Activated T-cell treated with anti-CD3 and anti-CD28 coated beads, Interleukin-2, amount 50 U/mL, for 1 hour (primary cell): ENCODE data around the gene MCM10.

Experiments
- DNase-seq: peaks from one replicate; pipeline ENCODE4 v3.0.0-alpha.2; 2020

MCM10 gene

GRCh38 chr10:13167568-13167967 lies 6.2 kb downstream of the MCM10 start:
- no peak for DNase-seq

- DNase-seq: no peak
Observed at GRCh38 chr10:13168781-13169180, 7.4 kb downstream of the MCM10 start.

GRCh38 chr10:13173616-13174015 lies 12.3 kb downstream of the MCM10 start:
- DNase-seq: no peak

GRCh38 chr10:13180788-13181187 lies 19.4 kb downstream of the MCM10 start:
- no peak for DNase-seq

GRCh38 chr10:13182424-13182823 lies 21.1 kb downstream of the MCM10 start:
- DNase-seq: no peak

GRCh38 chr10:13183625-13184024 lies 22.3 kb downstream of the MCM10 start:
- DNase-seq: no peak

- no peak for DNase-seq
Observed at GRCh38 chr10:13184276-13184675, 22.9 kb downstream of the MCM10 start.

GRCh38 chr10:13184730-13185514 lies 23.6 kb downstream of the MCM10 start:
- DNase-seq: no peak

- DNase-seq: no peak
Observed at GRCh38 chr10:13187135-13187534, 25.8 kb downstream of the MCM10 start.

GRCh38 chr10:13188593-13188992 lies 27.2 kb downstream of the MCM10 start:
- DNase-seq: no peak

- DNase-seq: no peak
Observed at GRCh38 chr10:13189961-13190360, 28.6 kb downstream of the MCM10 start.

GRCh38 chr10:13190816-13191215 lies 29.5 kb downstream of the MCM10 start:
- DNase-seq: no peak

- no peak for DNase-seq
Observed at GRCh38 chr10:13191362-13191761, 30.0 kb downstream of the MCM10 start.

- DNase-seq: no peak
Observed at GRCh38 chr10:13193637-13194036, 32.3 kb downstream of the MCM10 start.

- DNase-seq: no peak
Observed at GRCh38 chr10:13195016-13195415, 33.7 kb downstream of the MCM10 start.

- DNase-seq: no peak
Observed at GRCh38 chr10:13201132-13201531, 39.8 kb downstream of the MCM10 start.

GRCh38 chr10:13206091-13206490 lies 44.7 kb downstream of the MCM10 start:
- DNase-seq: no peak

- DNase-seq: no peak
Observed at GRCh38 chr10:13206546-13207443, 45.4 kb downstream of the MCM10 start.

GRCh38 chr10:13213163-13213562 lies 51.8 kb downstream of the MCM10 start:
- no peak for DNase-seq

- no peak for DNase-seq
Observed at GRCh38 chr10:13218878-13219277, 57.5 kb downstream of the MCM10 start.

- peak; percentile 19 for DNase-seq
Observed at GRCh38 chr10:13219685-13220670, 58.6 kb downstream of the MCM10 start.

- DNase-seq: no peak
Observed at GRCh38 chr10:13221572-13221971, 60.2 kb downstream of the MCM10 start.

GRCh38 chr10:13222151-13222550 lies 60.8 kb downstream of the MCM10 start:
- DNase-seq: no peak
